Measurements from ENCODE around the gene PLK3.
A peak's percentile ranks its signal among the peaks of the same experiment; 100 is the strongest.
"Not testable (repeated sequence)": the region's sequence is repeated elsewhere in the genome, so short reads cannot be mapped to it uniquely, and the experiment has no call there.

The PLK3 gene

GRCh38 chr1:44808938-44809917 is 9.1 kb downstream of the PLK3 start:
- DNase-seq (ENCODE audit: low spot score): no peak

- no peak for DNase-seq (ENCODE audit: low spot score)
Measured at GRCh38 chr1:44810101-44810761, 10.1 kb downstream of the PLK3 start.

- not testable (repeated sequence) for DNase-seq (ENCODE audit: low spot score)
Measured at GRCh38 chr1:44810762-44811105, 10.6 kb downstream of the PLK3 start.

- DNase-seq (ENCODE audit: low spot score): no peak
Measured at GRCh38 chr1:44811234-44811633, 11.1 kb downstream of the PLK3 start.

GRCh38 chr1:44812822-44813543 is 12.8 kb downstream of the PLK3 start:
- no peak for DNase-seq (ENCODE audit: low spot score)

GRCh38 chr1:44815926-44816325 is 15.7 kb downstream of the PLK3 start:
- not testable (repeated sequence) for DNase-seq (ENCODE audit: low spot score)

GRCh38 chr1:44817307-44817706 is 17.1 kb downstream of the PLK3 start:
- DNase-seq (ENCODE audit: low spot score): no peak

- no peak for DNase-seq (ENCODE audit: low spot score)
Measured at GRCh38 chr1:44817771-44818495, 17.8 kb downstream of the PLK3 start.

GRCh38 chr1:44819196-44819607 is 19.0 kb downstream of the PLK3 start:
- DNase-seq (ENCODE audit: low spot score): no peak

GRCh38 chr1:44819608-44820327 is 19.6 kb downstream of the PLK3 start:
- peak; percentile 88 for DNase-seq (ENCODE audit: low spot score)

- no peak for DNase-seq (ENCODE audit: low spot score)
Measured at GRCh38 chr1:44820328-44821239, 20.4 kb downstream of the PLK3 start.

GRCh38 chr1:44821240-44821715 is 21.1 kb downstream of the PLK3 start:
- no peak for DNase-seq (ENCODE audit: low spot score)

- no peak for DNase-seq (ENCODE audit: low spot score)
Measured at GRCh38 chr1:44822131-44822701, 22.0 kb downstream of the PLK3 start.

GRCh38 chr1:44822981-44823451 is 22.8 kb downstream of the PLK3 start:
- no peak for DNase-seq (ENCODE audit: low spot score)

GRCh38 chr1:44824392-44824791 is 24.2 kb downstream of the PLK3 start:
- DNase-seq (ENCODE audit: low spot score): not testable (repeated sequence)

- DNase-seq (ENCODE audit: low spot score): no peak
Measured at GRCh38 chr1:44826375-44827196, 26.4 kb downstream of the PLK3 start.

GRCh38 chr1:44827197-44828002 is 27.2 kb downstream of the PLK3 start:
- peak; percentile 43 for DNase-seq (ENCODE audit: low spot score)
